Endometrium (tissue), 2 donors: ENCODE results near the gene KANSL2.
"Not testable (repeated sequence)": the region's sequence is repeated elsewhere in the genome, so short reads cannot be mapped to it uniquely, and the experiment has no call there.

Experiments
- FAIRE-seq: peaks from 2 replicates; lab custom pipeline; 2012; peaks lifted over from hg19 to GRCh38; lab: Jason Lieb, UNC
- donor health status: control.
- donor health status: control.

The KANSL2 gene

DNA sequence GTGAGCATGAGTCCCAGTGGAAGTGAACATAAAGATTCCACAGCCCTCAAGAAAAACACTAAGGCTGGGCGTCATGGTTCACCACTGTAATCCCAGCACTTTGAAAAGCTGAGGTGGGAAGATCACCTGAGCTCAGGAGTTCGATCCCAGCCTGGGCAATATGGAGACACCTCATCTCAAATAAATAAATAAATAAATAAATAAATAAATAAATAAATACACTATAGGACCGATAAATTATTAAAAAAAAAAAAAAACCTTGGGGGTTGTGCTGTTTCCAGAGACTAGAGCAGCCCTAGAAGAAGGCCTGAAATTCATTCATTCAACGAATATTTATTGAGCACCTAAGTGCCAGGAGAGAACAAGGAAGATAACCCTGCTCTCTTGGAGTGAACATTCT is 1.5 kb upstream of the KANSL2 start:
- no peak for FAIRE-seq

DNA sequence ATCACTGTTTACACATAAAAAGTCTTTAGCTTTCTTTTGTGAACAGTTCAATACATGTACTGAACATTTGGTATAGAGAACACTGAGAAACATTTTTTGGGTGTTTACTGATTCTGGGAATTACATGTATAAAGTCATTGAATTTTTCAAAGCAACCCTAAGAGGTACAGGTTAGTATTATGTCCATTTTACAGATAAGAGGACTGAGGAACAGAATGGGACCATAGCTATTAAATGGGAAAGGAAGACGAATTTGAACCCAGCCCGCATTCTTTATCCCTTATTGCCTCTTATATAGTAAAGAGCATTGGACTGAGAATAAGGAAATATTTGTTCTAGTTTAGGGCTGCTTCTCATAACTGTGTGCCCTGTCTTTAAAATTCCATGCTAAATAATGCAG is 889 bp upstream of the KANSL2 start:
- no peak for FAIRE-seq

DNA sequence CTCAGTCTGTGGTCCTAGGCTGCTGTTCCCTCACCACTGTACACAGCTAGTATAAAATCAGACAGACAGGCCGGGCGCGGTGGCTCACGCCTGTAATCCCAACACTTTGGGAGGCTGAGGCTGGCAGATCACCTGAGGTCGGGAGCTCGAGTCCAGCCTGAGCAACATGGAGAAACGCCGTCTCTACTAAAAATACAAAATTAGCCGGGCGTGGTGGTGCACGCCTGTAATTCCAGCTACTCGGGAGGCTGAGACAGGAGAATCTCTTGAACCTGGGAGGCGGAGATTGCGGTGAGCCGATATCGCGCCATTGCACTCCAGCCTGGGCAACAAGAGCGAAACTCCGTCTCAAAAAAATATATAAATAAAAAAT is 481 bp upstream of the KANSL2 start:
- FAIRE-seq, result not testable (repeated sequence)

DNA sequence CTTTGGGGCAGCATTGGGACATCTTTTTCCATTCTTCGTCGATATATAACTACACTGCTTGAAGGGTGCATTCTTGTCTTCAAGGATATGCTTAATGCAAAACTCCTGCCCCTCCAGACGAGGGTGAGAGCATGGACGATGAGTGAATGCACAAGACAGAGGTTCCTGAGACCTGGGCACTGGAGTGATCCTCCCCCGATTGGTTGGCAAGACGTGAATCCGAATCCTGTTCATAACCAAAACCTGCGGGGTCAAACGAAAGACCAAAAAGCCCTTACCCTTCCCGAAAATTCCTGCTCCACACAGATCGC is 684 bp downstream of the KANSL2 start:
- no peak for FAIRE-seq

DNA sequence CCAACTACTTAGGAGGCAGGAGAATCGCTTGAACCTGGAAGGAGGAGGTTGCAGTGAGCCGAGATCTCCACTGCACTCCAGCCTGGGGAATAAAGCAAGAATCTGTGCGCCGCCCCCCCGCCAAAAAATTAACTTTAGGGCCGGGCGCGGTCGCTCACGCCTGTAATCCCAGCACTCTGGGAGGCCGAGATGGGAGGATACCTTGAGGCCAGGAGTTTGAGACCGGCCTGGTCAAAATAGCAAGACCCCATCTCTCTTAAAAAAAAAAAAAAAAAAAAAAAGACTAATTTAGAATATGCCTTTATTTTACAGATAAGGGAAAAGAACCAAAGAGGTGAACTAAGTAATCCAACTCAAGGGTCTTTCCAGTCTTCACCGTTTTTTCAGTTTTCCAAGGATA is 1.2 kb downstream of the KANSL2 start:
- FAIRE-seq, result no peak

DNA sequence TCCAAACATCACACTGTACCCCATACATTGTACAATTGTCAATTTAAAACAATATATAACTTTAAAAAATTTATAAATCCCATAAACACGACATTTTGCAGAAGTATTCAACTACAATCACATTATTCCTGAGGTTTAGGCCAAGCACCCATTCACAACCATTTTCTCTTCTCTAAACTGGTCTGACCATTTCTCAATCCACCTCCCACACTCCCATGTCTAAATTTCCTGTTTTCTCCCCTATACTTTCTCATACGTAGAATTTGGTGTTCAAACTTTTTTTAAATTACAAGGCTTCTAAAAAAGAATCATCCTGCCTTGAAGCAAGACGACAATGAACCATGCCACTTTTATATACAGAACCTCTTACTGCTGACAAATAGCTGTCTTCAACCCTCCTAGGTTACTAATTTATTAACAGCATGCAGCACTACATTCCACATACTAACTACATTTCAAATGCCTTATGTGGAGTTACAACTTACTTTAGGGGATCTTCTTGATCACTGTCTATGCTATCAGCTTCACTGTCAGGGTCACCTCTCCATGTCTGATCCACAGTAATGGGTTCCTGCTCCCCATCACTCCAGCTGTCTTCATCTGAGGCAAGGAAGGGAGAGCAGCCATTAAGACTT is 3.4 kb downstream of the KANSL2 start:
- no peak for FAIRE-seq

DNA sequence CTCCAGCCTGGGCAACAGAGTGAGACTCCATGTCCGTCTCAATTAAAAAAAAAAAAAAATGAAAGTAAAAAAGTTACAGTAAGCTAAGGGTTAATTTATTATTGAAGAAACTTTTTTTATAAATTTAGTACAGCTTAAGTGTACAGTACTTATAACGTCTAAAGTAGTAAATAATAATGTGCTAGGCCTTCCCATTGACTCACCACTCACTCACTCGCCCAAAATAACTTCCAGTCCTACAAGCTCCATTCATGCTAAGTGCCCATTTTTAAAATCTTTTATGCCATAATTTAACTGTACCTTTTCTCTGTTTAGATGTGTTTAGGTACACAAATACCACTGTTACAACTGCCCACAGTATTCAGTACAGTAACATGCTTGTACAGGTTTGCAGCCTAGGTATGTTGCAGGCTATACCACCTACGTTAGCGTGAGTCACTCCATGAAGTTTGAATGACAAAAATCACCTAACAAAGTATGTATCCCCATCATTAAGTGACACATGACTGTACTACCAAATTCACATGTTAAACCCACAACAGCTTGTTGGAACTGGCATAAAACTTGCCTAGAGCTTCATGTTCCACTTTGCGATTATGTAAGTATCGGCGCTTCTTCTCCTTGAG is 10.7 kb downstream of the KANSL2 start:
- FAIRE-seq, result no peak

DNA sequence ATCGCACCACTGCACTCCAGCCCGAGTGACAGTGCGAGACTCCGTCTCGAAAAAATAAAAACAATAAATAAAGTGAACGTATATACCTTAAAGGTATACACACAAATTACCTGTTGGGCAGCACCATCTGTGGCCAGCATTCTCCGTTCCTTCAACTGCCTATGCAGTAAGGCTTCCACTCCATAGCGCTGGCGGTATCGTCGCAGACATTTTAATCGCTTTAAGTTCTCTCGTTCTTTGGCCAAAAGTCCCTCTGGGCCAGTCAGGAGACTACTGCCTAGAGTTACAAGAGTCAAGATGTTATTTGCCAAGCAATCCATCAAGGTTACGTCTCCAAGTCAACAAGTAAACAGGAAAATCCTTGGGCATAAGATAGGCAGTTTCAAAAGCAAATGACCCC is 13.0 kb downstream of the KANSL2 start:
- FAIRE-seq, result no peak

DNA sequence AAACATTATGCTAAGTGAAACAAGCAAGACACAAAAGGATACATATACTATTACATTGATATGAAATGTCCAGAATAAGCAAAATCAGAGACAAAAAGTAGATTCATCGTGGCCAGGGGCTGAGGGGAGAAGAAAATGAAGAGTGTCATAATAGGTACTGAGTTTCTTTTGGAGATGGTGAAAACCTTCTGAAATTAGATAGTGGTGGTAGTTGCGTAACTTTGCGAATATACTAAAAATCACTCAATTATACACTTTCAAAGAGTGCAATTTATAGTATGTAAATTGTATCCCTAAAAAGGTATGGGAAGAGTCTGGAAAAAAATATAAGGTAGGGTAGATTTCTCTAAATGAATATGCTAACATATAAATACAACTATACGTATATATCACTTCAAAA is 22.2 kb downstream of the KANSL2 start:
- no peak for FAIRE-seq

DNA sequence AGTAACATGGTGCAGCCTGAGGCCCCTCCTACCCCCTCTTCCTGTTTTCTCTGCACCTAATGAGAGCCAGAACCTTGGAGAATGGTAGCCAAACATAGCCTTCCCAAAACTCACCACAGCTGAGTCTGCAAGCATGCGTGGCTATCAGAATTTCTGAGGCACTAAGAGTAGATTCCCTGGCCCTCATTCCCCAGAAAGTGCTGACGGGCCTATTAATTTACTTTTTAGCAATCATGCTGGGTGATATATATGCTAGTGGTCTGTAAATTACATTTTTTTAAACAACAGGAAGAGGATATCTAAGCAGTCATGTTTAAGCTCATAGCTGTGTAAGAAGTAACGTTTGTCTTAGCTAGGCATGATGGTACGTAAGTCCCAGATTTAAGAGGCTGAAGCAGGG is 30.4 kb downstream of the KANSL2 start:
- no peak for FAIRE-seq

DNA sequence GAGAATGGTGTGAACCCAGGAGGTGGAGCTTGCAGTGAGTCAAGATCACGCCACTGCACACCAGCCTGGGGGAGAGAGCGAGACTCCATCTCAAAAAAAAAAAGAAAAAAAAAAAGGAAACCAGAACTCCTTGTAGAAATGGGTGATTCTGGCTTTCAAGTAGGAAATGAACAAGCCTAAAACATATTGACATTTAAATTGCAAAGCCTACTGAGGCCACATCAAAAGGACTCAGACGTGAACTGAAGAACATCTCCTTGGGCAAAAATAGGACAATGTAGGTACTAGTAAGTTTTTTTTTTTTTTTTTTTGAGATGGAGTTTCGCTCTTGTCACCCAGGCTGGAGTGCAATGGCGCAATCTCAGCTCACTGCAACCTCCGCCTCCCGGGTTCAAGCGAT is 36.7 kb downstream of the KANSL2 start:
- FAIRE-seq, result not testable (repeated sequence)

DNA sequence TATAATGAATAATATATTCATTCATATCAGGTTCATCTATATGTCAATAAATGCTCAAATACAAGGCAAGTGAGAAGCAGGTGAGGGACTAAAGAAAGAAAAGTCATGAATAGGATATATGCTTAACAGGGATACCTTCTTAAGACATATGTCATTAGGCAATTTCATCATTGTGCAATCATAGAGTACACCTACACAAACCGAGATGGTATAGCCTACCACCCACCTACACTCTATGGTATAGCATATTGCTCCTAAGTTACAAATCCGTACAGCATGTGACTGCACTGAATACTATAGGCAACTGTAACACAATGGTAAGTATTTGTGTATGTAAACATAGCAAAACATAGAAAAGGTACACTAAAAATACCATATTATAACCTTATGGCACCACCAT is 39.0 kb downstream of the KANSL2 start:
- FAIRE-seq, result no peak

DNA sequence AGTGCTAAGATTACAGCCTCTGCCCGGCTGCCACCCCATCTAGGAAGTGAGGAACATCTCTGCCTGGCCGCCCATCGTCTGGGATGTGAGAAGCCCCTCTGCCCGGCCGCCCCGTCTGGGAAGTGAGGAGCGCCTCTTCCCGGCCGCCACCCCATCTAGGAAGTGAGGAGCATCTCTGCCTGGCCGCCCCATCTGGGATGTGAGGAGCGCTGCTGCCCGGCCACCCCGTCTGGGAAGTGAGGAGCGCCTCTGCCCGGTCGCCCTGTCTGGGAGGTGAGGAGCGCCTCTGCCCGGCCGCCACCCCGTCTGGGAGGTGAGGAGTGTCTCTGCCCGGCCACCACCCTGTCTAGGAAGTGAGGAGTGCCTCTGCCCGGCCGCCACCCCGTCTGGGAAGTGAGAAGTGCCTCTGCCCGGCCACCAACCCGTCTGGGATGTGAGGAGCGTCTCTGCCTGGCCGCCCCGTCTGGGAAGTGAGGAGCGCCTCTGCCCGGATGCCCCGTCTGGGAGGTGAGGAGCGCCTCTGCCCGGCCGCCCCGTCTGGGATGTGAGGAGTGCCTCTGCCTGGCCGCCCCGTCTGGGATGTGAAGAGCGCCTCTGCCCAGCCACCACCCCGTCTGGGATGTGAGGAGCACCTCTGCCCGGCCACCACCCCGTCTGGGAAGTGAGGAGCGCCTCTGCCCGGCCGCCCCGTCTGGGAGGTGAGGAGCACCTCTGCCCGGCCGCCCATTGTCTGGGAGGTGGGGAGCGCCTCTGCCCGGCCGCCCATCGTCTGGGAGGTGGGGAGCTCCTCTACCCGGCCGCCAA is 40.1 kb downstream of the KANSL2 start:
- not testable (repeated sequence) for FAIRE-seq

DNA sequence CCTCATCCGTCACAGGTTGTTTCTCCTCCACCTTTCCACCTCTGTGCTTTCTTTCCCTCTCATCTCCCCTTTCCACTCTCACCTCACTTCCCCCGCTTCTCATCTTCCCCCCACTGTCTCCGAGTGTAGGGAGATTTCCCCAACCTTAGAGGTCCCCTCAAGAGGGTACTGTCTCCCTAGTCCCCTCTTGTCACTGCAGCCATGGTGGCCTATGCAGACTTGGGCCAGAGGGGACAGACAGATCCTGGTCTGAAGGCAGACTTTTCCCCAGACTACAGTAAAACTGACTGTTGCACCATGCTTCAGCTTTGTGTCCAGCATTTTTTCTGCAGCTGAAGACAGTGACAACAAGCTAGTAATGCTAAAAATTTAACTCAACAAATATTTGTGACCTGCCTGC is 41.2 kb downstream of the KANSL2 start:
- FAIRE-seq, result no peak

DNA sequence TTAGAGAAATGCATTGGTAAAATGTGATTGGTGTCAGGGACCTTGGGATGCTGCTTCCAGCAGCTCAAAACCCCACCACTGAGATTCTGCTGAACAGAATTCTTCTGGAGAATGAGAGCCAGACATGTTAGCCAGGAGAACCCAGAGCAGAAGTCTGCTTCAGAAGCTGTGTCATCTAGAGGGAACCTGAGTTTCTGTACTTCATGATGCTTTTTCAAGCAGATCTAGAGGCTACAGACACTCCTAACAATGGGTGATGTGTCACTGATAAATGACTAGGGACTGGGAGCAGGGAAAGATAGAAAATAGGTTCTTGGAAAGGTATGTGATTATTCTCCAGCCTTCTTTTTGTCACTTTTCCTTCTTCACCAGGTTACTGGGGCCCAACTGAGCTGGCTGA is 41.6 kb downstream of the KANSL2 start:
- no peak for FAIRE-seq

DNA sequence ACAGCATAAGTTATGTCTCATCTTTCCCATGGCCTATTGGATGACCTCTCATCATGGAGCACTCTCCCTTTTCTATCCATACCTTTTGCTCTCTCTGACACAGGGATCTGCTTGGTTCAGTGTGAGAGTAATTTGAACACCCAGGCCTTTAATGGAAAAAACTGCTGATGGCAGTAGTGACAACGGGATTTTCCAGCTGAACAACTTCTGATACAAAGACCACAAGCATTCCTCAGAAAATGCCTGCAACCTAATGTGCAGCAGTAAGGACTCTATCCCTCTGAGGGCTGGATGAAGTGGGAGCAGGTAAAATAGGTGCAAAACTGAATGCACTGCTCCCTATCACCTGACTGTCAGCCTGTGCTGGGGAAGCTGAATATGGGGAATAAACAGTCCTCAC is 51.0 kb downstream of the KANSL2 start:
- no peak for FAIRE-seq

DNA sequence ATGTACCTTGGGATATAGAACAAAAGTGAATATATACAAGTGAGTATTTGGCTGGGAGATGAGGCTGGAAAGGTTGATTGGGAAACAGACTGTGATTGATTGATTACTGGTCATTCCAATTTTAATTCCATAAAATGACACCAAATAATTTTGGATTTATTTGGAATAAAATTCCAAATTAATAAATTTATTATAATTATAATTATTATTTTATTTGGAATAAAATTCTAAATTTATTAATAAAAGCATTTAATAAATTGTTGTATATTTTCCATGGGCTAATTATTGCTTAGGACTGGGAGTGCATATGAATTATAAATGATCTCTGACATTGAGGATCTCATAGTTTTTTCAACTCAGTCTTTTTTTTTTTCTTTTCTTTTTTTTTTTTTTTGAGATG is 51.7 kb downstream of the KANSL2 start:
- FAIRE-seq, result no peak

DNA sequence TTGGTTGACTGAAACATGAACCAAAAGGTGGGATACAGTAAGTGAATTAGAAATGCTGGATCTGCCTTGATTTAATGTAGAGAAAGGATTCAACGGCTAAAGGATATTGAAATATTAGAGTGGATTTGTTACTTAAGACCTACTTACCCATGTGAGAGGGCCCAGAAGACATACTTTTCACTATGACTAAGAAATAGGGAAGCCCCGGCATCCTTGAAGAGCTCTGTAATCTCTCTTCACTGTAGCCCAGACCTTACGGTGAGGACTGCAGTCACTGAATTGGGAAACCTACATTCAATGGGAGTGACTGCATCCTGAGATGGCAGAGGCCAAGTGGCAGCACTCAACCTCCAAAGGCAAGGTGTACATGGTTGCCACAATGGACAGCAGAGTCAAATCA is 52.5 kb downstream of the KANSL2 start:
- no peak for FAIRE-seq

DNA sequence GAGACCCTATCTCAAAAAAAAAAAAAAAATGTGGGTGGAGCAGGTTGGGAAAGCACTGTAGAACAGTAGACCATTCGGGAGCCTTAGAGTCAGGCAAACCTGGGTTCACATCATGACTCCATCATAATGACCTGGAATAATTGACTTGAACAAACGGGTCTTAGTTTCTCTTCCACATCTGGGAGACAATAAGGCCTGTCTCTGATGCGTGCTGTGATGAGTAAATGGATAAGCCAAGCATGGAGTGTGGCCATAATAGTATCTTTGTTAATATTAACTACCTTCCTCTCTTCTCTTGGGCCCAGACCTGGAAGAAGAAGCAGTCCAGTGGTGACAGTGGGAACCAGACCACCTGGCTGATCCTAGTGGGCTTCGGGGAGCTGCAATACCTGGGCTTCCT is 54.5 kb downstream of the KANSL2 start:
- FAIRE-seq, result no peak

DNA sequence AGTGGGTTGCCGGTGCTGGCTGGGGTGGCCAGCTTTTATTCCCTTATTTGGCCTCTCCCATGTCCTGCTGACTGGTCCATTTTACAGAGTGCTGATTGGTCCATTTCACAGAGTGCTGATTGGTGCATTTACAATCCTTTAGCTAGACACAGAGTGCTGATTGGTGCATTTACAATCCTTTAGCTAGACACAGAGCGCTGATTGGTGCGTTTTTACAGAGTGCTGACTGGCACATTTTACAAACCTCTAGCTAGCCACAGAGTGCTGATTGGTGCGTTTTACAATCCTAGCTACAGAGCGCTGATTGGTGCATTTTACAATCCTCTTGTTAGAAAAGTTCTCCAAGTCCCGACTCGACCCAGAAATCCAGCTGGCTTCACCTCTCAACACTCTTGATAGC is 59.0 kb downstream of the KANSL2 start:
- not testable (repeated sequence) for FAIRE-seq

DNA sequence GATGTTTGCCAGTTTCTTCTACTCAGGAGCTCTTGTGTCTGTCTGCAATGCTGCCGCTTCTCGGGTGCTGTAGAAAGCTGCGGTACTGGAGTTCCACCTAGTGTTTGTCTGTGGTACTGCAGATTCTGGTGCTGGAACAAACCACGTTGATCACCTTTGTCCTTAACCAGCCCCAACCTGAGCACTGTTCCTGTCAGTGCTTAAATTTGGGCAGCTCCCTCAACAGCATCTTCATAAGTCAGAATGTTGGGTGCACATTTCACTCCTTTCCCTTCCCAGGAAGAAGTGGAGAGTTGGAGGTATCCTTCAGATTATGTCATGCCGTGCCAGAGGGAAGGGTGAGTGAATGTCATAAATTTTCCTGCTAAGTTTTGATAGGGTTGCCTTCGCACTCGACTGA is 63.5 kb downstream of the KANSL2 start:
- FAIRE-seq, result peak; percentile 59

DNA sequence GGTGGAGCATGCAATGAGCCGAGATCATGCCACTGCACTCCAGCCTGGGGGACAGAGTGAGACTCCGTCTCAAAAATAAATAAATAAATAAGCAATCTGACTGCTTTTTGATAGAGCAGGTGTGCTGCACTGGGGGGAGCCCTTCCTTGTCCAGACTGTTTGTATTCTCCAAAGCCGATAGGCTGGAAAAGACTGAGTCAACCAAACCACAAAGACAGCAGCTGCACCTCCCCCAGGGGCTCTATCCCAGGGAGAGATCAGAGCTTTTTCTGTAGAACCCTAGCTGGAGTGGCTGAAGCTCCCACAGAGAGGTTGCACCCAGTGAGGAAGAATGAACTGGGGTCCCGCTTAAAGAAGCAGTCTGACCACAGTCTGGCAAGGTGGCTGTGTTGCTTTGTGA is 66.4 kb downstream of the KANSL2 start:
- FAIRE-seq, result no peak

DNA sequence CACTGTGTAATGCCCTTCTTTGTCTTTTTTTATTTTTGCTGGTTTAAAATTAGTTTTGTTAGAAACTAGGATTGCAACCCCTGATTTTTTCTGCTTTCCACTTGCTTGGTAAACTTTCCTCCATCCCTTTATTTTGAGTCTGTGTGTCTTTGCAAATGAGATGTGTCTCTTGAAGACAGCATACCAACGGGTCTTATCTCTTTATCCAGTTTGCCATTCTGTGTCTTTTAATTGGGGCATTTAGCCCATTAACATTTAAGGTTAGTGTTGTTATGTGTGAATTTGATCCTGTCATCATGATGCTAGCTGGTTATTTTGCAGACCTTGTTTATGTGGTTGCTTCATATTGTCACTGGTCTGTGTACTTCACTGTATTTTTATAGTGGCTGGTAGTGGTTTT is 68.7 kb downstream of the KANSL2 start:
- no peak for FAIRE-seq
